Anterior cingulate cortex (tissue), 58 donors: ENCODE data around the gene GNAI3.

Source experiments
- DNase-seq, 58 donors: peaks; one replicate each; lab custom pipeline; 2025; lab: John Stamatoyannopoulos, UW

GNAI3 gene

DNA sequence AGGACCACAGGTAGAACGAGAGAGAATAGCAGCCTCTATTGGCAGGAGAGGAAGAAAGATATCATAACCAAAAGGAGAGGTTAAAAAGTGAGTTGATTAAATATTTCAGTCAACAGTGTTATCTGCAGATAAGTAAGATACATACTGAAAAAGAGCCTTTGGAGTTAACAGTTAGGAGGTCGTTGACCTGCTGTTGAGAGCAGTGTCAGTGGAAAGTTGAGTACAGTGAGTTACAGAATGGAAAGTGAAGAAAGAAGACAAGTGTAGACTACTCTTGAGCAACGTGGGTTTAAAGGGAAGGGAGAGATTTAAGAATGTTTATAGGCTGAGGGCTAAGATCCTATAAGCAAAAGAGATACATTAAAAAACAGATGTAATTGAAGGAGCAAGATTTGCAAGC is 40.8 kb downstream of the GNAI3 start:
- DNase-seq = no peak

DNA sequence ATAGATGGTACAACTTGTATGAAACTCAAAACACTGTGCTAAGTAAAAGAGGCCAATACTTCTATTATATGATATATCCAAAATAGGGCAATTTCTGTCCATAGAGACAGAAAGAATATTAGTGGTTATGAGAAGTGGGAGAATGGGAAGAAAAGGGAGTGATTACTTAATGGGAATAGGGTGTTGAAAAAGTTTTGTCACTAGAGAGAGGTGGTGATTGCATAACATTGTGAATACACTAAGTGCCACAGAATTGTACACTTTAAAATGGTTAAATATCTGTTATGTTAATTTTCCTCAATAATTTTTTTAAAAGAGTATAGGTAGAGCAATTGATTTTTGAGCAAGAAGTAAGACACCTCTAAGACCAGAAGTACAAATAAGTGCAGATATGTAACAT is 41.3 kb downstream of the GNAI3 start:
- no peak for DNase-seq

DNA sequence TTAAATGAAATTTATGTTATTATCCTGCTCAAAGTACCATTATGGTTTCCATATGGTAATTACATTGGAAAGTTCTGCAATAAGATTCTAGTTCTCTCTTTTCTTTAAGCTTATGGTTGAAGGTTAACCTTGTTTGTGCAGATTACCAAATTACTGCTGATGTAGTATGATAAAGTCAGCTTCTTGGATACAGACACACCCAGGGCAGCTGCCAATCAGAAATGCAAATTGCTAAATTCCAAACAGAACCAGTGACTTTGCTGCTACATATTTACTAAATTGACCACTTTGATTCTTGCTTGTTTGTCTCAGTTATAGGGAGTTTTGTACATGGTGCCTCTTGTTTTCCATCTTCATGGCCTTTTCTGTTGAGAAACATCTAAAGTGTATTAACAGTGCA is 44.5 kb downstream of the GNAI3 start:
- DNase-seq = no peak

DNA sequence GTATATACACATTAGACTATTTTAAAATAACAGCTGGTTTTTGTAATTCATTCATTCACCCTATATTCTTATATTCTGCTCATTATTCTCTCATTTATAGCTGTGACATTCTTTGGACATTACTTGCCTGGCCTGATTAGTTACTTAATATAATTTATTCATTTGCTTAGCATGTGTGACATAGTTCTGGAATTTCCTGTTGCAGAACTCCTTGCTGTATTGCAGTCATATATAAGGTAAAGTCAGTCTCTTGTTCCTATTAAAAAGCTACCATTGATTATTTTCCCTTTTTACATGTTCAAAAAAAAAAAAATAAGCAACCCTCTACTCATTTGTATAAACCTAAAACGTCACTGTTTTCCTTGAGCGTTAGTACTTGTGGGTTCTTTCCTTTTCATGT is 47.1 kb downstream of the GNAI3 start:
- no peak for DNase-seq

DNA sequence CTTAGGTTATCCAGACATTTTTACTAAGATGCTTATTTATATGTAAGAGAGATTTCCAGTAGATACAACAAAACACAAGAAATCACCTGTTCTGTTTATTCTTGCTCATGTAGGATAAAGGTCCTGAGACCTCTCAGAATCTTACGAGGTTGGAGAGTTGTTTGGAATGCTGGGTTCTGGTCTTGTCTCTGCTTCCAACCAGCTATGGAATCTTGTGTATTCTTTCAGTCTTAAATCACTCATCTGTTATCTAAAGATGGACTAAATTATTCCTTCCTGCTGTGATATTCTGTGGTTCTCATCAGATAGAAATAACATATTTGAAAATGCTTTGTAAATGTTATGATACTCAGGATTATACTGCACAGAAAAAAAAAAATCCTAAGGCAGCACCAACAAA is 49.7 kb downstream of the GNAI3 start:
- DNase-seq = no peak

DNA sequence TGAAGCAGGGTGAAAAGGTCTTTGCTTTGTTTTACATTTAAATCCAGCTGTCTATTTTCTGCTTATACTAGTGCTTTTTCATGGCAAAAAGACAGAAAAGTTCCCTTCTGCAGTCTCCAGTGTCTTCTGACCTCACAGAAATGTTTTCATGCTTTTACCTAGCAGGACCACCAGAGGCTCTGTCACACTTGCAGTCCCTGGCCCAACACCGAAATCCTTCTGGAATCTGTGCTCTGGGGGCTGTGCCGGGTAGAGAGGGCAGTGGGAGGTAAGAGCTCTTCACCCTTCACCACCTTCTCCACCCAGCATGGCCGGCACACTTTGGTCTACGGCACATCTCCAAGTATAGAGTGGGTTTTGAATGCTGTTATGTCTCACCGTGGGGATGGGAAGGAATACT is 50.2 kb downstream of the GNAI3 start:
- no peak for DNase-seq

DNA sequence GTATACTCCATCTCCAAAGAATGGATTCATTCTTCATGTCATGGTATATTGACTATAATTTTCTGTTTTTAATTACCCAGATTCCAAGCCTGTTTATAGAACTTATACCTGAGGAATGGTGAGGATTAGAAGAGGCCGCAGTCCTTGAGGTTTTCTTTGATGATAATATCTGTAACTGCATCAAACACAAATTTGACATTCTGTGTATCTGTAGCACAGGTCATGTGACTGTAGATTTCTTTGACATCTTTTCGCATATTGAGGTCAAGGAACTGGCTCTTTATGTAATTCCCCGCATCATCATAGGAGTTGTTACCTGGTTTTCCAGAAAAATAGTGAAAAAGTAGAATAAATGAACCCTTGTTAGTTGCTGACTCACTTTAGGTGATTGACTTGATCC is 54.8 kb downstream of the GNAI3 start:
- no peak for DNase-seq

DNA sequence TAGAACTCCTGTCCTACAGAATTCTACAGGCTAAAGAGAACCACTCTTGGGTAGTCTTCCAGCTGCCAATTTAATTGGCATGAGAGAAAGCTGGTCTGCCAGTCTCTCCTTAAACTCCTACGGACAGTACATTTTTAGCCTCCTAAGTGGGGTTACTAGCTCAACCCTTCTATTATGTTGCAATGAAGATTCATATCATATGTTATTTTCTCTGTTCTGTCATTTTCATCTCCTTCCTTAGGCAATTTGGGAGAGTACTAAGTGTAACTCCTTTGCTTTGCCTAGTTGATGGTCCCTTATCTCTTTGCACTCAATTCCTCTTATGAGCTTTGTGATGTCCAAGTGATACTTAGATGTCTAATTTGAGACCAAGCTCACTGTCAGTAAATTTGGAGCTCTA is 57.0 kb downstream of the GNAI3 start:
- DNase-seq = no peak

DNA sequence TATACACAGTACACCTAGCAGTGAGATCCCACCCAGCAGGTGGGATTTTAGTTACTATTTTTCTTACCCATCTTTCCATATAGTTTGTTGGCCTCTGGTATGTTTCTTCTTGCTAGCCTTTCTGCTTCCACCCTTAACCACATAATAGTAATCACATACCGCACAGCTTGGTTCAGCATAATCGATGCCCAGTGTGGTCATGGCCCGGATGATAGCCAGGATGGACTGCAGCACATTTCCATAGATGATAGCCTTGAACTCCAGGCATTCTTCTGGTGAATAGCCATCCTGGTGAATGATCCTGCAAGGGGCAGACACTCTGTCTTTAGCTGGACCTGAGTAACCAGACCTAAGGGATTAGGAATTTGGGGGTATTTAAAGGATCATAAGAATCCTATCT is 61.5 kb downstream of the GNAI3 start:
- DNase-seq = no peak

DNA sequence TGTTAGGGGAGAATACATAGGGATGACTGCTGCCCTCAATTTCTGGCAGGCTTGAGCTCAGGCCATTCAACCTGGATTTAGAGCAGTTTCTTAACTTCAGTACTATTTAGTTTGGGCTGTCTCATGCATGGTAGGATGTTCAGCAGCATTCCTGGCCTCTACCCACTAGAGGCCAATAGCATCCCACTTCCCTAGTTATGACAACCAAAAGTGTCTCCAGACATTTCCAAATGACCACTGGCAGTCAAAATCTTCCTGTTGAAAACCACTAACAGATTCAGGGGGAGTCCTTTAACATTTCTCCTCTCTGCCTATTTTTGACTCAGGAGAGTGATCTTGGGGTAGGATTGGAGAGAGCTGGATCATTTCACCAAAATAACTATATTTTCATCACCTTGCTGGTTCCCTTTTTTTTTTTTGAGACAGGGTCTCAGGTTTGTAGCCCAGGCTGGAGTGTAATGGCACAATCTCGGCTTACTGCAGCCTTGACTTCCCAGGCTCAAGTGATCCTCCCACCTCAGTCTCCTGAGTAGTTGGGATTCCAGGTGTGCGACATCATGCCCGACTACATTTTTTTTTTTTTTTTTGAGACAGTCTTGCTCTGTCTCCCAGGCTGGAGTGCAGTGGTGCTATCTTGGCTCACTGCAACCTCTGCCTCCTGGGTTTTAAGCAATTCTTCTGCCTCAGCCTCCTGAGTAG is 62.3 kb downstream of the GNAI3 start:
- DNase-seq = no peak

DNA sequence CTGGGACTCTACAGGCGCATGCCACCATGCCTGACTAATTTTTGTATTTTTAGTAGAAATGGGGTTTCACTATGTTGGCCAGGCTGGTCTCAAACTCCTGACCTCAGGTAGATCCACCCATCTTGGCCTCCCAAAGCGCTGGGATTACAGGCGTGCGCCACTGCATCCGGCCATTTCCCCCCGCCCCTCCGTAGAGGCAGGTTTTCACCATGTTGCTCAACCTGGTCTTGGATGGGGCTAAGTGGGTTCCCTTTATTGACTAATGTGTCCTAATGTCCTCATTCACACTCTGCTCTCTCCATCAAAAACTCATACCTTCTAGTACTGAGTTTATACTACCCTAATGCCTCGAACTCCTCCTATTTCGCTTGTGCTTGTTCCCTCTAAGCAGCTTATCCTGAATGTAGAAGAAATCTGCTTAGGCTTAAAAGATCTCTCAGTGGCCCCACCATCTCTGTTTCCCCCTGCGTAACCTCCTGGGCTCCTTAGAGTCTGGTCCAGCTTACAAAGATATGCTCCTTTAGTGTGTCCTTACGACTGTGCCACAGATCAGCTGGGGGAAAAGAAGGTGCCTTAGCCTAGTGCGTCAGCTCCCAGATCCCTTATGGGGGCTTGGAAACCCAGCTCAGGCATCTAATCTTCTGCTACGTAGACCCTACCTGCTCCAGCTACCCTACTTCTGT is 63.0 kb downstream of the GNAI3 start:
- no peak for DNase-seq

DNA sequence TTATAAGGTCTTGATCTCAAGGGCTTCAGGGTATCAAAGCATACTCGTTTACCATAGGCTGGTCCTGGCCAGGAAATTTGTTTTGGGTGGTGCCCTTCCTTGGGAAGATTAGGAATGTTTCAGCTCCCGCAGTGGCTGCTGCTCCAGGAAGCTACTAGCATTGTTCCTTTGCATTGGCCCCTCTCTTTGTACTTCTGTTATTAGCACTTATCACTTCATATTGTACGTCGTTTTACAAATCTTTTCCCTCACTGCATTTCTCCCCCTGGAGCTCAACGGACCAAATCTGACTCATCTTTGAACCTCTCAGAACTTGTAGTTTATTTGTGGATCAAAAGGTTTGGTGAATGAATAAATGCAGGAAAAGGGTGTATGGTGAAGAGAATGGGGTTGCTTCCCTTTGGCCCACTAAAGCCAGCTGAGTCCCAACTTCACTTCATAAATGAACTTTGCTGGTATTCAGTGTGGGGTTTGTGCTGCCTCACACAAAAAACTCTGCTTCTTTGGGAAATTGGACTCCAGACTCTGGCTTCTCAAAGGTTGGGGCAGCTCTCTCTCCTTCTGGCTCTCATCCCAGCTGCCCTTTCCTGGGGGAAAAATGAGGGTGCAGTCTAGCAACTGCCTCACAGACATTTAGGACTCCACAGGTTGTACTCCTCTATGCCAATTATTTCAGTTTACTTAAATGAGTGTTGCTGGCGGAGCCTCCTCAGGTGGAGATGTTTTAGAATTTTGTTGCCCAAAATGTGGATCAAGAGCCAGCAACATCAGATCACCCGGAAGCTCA is 65.1 kb downstream of the GNAI3 start:
- DNase-seq = no peak

DNA sequence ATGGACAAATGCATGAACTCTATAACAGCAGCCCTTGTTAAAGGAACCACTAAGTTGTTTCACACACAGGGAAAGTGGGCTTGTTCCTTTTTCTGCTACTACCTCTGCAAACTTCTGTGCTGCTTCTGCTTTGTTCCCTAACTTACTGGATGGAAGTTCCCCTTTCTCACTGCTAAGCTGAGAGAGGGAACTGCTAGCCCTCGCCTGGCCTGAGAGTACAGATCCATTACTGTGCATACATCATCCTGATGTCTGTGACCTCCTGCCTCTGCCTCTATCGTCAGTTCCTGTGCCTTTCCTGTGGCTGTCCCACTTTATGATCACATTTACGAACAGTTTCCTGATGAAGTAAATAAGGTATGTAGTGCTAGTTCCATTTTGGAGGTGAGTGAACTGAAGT is 67.5 kb downstream of the GNAI3 start:
- peak in 2 of 58 donors; percentile 47 to 54 for DNase-seq

DNA sequence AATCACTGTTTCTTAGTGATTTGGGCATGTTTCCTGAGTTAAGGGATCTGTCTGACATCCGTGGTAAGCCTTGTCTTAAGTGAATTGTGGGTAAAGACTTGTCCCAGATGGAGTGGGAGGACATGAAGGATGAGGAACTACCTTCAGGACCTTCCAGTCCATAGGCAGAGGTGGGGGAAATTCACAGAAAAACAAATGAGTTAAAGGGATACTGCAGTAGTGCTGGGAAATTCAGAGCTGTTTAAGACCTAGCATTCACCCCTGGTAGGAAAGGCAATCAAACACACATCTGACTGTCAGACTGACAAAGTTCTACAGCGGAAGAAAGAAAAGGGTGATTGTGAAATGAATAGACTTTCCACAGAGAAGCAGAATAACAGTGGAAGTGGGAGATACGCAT is 68.0 kb downstream of the GNAI3 start:
- DNase-seq = no peak

DNA sequence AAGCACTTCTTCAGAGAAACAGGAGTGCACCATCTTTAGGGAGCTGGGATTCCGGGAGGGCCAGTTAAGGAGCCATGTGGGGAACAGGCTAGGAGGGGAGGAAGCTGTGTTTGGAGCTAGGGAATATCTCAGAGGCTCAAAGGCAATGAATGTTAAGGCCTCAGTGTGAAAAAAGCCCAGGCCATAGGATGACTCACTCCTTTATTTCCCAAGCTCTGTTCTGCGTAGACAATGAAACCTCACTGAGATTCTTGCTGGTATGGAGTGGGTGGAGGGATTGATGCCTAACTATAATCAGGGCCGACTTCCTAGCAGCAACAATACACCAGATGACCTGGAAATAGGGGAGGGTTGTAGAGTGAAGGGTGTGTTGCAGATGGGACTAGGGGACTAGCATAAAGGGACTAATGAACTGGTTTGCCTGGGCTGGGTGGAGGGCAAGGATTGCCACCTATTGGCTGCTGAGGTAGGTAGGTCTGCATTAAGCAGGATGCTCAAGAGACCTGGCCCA is 68.9 kb downstream of the GNAI3 start:
- no peak for DNase-seq

DNA sequence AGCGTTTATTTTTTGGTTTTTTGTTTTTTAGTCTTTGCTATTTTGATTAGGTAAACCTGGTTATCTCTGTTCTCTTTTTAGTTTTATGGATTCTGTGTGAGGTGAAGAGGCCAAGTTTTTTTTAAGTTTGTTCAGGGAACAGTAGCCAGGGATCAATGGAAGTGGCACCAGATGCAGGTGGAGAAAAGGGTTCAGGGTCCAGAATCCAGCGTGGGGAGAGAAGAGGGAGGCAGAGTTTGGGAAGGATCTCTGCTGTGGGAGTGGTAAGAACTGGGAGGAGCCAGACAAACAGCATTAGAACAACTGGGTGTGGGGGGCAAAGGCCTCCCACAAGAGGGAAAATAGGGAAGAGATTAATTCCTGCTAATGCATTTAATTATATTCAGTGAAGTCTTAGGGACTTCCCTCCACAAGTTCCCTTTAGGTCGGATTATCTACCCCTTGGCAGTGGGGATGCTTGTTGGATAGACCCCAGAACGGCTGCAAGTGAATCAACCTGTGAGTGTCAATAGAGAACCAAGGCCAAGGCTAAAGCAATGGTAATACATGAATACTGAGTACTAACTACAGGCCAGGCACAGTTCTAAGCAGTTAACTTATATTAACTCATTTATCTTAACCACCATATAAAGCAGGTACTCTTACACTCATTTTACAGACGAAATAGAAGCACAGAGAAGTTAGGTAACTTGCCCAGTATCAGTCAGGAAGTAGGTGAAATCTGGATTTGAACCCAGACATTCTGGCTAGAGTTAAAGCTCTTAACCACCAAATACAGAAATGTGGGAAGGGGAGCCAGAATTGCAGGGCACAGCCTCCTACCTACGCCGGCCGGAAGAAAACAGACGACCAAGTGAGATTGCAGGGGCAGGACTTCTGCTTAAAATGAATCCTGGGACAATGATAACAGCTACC is 70.5 kb downstream of the GNAI3 start:
- no peak for DNase-seq

DNA sequence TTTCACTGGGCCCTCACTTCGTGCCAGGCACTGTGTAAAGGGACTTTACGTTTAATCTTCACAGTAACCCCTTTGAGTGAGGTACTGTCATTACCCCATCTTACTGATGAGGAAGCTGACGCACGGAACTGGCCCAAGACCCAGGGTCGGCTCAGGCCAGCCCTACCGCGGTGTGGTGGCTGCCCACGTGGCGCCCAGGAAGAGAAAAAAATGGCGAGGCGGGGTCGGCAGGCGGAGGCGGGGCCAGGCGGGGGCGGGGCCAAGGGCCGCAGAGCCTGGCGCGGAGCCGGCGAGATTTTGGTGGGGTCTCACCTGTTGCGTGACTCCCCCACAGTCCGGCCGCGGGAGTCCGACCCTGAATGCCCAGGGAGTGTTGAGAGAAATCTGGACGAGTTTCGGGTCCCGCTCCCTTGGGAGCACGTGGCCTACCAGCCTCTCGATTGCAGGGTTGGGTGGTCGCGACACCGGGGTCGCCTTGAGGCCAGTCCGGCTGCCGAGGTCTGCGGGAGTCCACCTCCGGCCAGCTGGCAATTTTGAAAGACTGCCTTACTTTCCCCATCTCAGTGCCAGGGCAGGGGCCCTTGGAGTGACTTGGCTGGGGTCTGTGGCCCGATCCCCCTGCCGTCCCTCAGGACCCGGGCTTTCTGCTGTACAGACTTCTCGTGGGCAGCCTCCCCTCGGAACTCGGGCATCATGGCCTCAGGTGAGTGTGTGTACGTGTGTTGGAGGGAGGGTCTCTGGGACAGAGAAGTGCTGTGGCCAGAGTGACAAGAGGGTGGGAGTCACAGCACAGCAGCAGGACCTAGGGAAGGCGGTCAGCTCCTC is 71.4 kb downstream of the GNAI3 start, which contains the start of the genes AMPD2 and GNAT2:
TSS of gene AMPD2 (plus strand) at position 262 of the 825 bp plus-strand sequence. CDS start 1,339 bp downstream, outside the sequence.
TSS of gene GNAT2 (minus strand) at position 41 of the 825 bp plus-strand sequence. CDS start 6,746 bp downstream, outside the sequence.
- DNase-seq = peak in 29 of 58 donors; percentile 24 to 62 (median 41)

DNA sequence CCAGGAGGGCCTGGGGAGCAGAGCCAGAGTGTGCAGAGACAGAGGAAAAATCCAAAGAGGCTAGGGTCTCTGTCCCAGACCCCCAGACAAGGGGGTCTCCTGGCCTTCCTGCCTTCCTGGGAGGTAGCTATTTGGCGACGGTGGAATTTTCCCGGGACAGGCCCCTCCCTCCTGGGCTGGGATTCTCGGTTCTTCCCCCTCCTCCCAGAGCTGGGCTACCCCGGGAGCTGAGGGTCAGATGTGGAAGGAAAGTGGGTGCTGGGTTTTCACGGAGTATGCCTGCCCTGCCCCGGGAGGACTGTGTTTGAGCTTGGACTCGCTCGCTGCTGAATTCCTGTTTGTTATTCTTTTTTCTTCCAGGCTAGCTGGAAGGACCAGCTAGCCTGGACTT is 72.0 kb downstream of the GNAI3 start:
- peak in 9 of 58 donors; percentile 40 to 72 (median 54) for DNase-seq

DNA sequence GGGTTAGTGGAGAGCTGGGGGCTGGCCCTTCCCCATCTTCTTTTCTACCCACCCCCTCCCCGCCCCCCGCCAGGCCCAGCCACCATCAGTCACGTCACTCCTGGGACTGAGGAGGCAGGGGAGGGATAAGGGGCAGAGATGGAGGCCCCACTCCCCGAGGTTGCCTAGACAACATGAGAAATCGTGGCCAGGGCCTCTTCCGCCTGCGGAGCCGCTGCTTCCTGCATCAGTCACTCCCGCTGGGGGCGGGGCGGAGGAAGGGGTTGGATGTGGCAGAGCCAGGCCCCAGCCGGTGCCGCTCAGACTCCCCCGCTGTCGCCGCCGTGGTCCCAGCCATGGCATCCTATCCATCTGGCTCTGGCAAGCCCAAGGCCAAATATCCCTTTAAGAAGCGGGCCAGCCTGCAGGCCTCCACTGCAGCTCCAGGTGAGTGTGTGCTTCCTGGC is 72.4 kb downstream of the GNAI3 start:
- peak; percentile 46 to 95 (median 84) for DNase-seq
